Sigmoid colon (tissue), 3 donors: ENCODE measurements around the gene AACS.

Experiments used
- CTCF ChIP-seq, 4 experiments: fragments of 450-650 bp in 3 of 4; fragments of 200-600 bp in 1 of 4; IDR thresholded peaks; one replicate each; pipeline ENCODE4 v1.5.1; 2016 to 2019; ENCODE audit warnings: antibody characterized with exemption in 4 of 4, mild to moderate bottlenecking in 3 of 4, moderate library complexity in 2 of 4
- POLR2A ChIP-seq, 2 donors: fragments of 450-650 bp; IDR thresholded peaks; one replicate each; pipeline ENCODE4 v1.6.1; 2016; ENCODE audit warnings: antibody characterized with exemption in 2 of 2, mild to moderate bottlenecking in 2 of 2, moderate library complexity in 2 of 2

GRCh38 chr12:125129591-125130255 is 64.5 kb downstream of the AACS start:
- no peak for TF ChIP-seq CTCF (IDR thresholded peaks at IDR 0.05)
- no peak for TF ChIP-seq POLR2A (IDR thresholded peaks at IDR 0.05)
